ENCODE results near the gene SCAMP4. TPM values are rescaled to one million over a fixed set of nuclear protein-coding genes. Genes with fewer than 3 reads are reported as not detected.

SCAMP4 gene
- polyA plus RNA-seq, 1 of the 3 experiments (the other 2 are of a cell fraction): 30.0 TPM

DNA sequence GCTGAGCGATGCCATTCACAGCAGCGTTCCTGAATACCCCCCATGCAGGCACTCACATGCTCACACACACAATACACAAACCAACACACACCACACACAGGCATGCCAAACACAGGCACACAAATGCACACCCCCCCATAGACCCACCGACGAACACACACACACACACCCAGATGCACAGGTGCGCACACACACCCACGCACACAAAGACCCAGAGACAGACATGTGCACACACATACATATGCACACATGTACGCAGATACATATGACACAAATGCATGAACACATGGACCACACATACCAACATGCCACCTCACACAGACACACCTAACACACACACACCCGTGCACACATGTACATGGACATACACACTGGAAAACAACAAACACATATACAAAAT is 28.7 kb downstream of the SCAMP4 start (continued):
- TF ChIP-seq, protein P1, sequence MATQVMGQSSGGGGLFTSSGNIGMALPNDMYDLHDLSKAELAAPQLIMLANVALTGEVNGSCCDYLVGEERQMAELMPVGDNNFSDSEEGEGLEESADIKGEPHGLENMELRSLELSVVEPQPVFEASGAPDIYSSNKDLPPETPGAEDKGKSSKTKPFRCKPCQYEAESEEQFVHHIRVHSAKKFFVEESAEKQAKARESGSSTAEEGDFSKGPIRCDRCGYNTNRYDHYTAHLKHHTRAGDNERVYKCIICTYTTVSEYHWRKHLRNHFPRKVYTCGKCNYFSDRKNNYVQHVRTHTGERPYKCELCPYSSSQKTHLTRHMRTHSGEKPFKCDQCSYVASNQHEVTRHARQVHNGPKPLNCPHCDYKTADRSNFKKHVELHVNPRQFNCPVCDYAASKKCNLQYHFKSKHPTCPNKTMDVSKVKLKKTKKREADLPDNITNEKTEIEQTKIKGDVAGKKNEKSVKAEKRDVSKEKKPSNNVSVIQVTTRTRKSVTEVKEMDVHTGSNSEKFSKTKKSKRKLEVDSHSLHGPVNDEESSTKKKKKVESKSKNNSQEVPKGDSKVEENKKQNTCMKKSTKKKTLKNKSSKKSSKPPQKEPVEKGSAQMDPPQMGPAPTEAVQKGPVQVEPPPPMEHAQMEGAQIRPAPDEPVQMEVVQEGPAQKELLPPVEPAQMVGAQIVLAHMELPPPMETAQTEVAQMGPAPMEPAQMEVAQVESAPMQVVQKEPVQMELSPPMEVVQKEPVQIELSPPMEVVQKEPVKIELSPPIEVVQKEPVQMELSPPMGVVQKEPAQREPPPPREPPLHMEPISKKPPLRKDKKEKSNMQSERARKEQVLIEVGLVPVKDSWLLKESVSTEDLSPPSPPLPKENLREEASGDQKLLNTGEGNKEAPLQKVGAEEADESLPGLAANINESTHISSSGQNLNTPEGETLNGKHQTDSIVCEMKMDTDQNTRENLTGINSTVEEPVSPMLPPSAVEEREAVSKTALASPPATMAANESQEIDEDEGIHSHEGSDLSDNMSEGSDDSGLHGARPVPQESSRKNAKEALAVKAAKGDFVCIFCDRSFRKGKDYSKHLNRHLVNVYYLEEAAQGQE (IDR thresholded peaks at IDR 0.05; ENCODE audit: low read depth, low read length): no peak
- TF ChIP-seq TEAD4 (IDR thresholded peaks at IDR 0.05; ENCODE audit: borderline replicate concordance, insufficient read depth): no peak

DNA sequence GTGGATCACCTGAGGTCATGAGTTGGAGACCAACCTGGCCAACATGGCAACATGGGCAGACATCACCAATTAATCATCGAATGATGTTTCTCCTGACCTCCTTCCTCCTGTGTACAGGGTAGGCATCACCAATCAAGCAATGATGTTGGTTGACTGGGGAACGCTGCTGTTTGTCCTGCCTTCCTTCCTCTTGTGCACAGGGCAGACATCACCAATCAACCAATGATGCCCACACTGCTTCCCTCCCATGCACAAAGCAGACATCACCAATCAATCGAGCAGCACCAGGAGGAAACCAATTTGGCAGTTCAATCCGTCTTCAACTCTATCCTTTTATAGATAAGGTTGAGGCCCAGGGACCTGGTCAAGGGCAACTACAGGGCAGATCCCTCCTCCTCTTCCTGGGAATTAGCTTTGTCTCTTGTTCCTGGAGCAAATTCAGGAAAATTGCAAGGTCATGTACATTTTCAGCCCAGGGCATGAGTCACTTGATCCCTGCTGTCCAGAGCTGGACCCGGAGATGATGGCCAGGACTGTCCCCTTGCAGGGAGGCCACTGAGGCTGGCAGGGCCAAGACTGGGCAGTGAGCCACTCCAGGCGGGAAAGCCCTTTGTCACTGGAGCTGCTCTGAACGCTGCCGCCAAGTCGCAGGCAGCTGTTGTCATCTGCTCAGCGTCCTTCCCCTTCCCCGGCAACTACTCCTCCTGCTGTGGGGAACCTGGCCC is 30.4 kb downstream of the SCAMP4 start:
- ChIA-PET POLR2A (no interaction called here), CTCF (no interaction called here)
- Histone ChIP-seq H2AFZ (ENCODE audit: low read depth) (no peak overlapping the region), H3K9ac (no peak overlapping the region), H3F3A (replicated peaks; ENCODE audit: insufficient read depth) (peaks cover 8% of the 10 kb centered on the region), H4K20me1 (ENCODE audit: insufficient read depth) (no peaks in the 10 kb centered on the region), H3K9me3 (no peaks in the 10 kb centered on the region), H3K27me3 (ENCODE audit: insufficient read depth) (no peaks in the 10 kb centered on the region), H3K4me2 (no peak overlapping the region), H3K9me2 (no peaks in the 10 kb centered on the region), H3K4me3 (ENCODE audit: low read depth in 2 of 2, low read length in 1 of 2) (no peak overlapping the region), H3K4me1 (ENCODE audit: control insufficient read depth in 1 of 2, insufficient read depth in 2 of 2, low read depth in 1 of 2, low read length in 1 of 2) (peaks cover 6 to 7% of the 10 kb centered on the region in 2 experiments; a peak in 3 of 4 replicates), H3K27ac (ENCODE audit: low read depth in 2 of 2, low read length in 1 of 2) (no peak overlapping the region), H3K79me2 (ENCODE audit: insufficient read depth) (no peaks in the 10 kb centered on the region), H3K36me3 (replicated peaks in 1 of 2; ENCODE audit: control insufficient read depth in 1 of 2, insufficient read depth in 2 of 2, low read length in 1 of 2) (no peaks in the 10 kb centered on the region)
- TF ChIP-seq TAF1 (IDR thresholded peaks at IDR 0.05; ENCODE audit: borderline replicate concordance, low read depth, low read length) (no peak), TEAD4 (IDR thresholded peaks at IDR 0.05; ENCODE audit: borderline replicate concordance, insufficient read depth) (no peak), NFIC (IDR thresholded peaks at IDR 0.05; ENCODE audit: borderline replicate concordance) (no peak), RAD21 (IDR thresholded peaks at IDR 0.05; ENCODE audit: low read length) (no peak), POLR2AphosphoS5 (IDR thresholded peaks at IDR 0.05; ENCODE audit: low read depth, low read length) (no peak), MEF2A (IDR thresholded peaks at IDR 0.05; ENCODE audit: borderline replicate concordance, low read depth) (no peak), ELF1 (IDR thresholded peaks at IDR 0.05) (no peak), EP300 (IDR thresholded peaks at IDR 0.05; ENCODE audit: borderline replicate concordance in 1 of 2, low read depth in 1 of 2, low read length in 1 of 2) (no peak), RFX5 (IDR thresholded peaks at IDR 0.05; ENCODE audit: low read length) (no peak), TCF12 (IDR thresholded peaks at IDR 0.05) (no peak)
- TF ChIP-seq, protein P1 (IDR thresholded peaks at IDR 0.05; ENCODE audit: low read depth, low read length): no peak
- TF ChIP-seq, protein P2, sequence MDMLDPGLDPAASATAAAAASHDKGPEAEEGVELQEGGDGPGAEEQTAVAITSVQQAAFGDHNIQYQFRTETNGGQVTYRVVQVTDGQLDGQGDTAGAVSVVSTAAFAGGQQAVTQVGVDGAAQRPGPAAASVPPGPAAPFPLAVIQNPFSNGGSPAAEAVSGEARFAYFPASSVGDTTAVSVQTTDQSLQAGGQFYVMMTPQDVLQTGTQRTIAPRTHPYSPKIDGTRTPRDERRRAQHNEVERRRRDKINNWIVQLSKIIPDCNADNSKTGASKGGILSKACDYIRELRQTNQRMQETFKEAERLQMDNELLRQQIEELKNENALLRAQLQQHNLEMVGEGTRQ (IDR thresholded peaks at IDR 0.05; ENCODE audit: borderline replicate concordance, low read depth, low read length): no peak
- TF ChIP-seq, protein P3, sequence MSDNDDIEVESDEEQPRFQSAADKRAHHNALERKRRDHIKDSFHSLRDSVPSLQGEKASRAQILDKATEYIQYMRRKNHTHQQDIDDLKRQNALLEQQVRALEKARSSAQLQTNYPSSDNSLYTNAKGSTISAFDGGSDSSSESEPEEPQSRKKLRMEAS (IDR thresholded peaks at IDR 0.05; ENCODE audit: low read depth): no peak
- TF ChIP-seq, protein P4, sequence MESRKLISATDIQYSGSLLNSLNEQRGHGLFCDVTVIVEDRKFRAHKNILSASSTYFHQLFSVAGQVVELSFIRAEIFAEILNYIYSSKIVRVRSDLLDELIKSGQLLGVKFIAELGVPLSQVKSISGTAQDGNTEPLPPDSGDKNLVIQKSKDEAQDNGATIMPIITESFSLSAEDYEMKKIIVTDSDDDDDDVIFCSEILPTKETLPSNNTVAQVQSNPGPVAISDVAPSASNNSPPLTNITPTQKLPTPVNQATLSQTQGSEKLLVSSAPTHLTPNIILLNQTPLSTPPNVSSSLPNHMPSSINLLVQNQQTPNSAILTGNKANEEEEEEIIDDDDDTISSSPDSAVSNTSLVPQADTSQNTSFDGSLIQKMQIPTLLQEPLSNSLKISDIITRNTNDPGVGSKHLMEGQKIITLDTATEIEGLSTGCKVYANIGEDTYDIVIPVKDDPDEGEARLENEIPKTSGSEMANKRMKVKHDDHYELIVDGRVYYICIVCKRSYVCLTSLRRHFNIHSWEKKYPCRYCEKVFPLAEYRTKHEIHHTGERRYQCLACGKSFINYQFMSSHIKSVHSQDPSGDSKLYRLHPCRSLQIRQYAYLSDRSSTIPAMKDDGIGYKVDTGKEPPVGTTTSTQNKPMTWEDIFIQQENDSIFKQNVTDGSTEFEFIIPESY (IDR thresholded peaks at IDR 0.05; ENCODE audit: borderline replicate concordance, low read depth): no peak
- DNase-seq: no peak
- WGBS (ENCODE audit: low lambda C conversion rate): 67% methylated on average over 6 of the region's 11 CpGs
